Stimulated activated memory B cell treated with anti-CD40 and anti-IgM and Interleukin-4, amounts not matched to agents 10 μg/mL and 1 μg/mL and 100 μg/mL, for 72 hours (primary cell): ENCODE measurements around the gene ZBTB16.

ENCODE experiments used
- ATAC-seq: fragments of 150-1000 bp; cut with Tn5 transposase; 2 replicates; pipeline ENCODE4 v1.10.0; 2021
- H3K27ac Mint-ChIP-seq: one replicate; pipeline ENCODE4 v1.8.0; 2022; ENCODE audit warnings: mild to moderate bottlenecking, mixed read lengths
- H3K27me3 Mint-ChIP-seq: one replicate; pipeline ENCODE4 v1.8.0; 2022; ENCODE audit warnings: mixed read lengths
- H3K36me3 Mint-ChIP-seq: one replicate; pipeline ENCODE4 v1.8.0; 2022; ENCODE audit warnings: mixed read lengths
- H3K4me1 Mint-ChIP-seq: one replicate; pipeline ENCODE4 v1.8.0; 2022; ENCODE audit warnings: mixed read lengths
- H3K4me3 Mint-ChIP-seq: one replicate; pipeline ENCODE4 v1.8.0; 2022; ENCODE audit warnings: mild to moderate bottlenecking, moderate library complexity, mixed read lengths
- H3K9me3 Mint-ChIP-seq: one replicate; pipeline ENCODE4 v1.8.0; 2022; ENCODE audit warnings: mixed read lengths

ZBTB16 gene

DNA sequence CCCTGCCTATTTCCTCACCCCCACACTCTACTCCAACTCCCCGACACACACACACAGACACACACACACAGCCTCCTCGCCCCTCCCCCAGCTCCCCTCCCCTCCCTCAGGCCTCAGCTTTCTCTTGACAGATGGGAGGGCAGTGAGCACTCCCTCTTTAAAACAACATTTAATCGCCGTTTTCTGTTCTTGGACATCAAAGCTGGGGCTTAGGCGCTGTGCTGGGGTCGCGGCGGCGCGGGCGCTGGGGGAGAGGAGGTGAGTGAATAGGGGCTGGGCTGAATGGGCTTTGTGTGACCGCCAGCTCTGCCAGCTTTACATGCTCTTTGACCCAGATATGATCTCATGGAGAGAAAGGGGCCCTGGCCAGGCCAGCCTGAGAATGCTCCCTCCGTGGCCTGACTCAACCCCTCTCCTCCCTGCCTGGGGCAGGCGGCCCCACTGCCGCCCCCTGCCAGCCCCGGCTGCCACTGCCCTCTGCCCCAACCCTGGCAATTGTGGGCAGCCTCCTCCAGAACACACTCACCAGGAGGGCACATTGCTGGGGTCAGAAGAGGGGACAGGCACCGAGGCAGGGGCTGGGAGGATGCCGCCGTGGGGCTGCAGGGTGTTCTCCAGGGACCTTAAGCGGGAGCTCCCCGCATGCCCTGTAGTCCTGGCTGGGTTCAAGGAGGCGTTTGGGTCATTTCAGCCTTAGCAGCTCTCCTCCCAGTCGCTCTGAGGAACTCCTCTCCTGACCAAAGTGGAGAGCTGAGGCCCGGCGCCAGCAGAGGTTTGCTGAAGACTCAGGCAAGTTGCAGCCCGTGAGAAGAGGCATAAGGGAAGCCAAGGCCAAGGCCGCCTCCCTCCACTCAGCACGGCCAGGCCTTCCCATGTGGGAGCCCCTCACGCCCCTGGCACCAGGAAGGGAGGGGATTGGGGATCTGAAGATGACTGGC lies 198.4 kb downstream of the ZBTB16 start:
- no peak overlapping the region for H3K4me3 Mint-ChIP-seq
- peak overlapping the region; percentile 67 for H3K27ac Mint-ChIP-seq
- no peaks in the 10 kb centered on the region for H3K9me3 Mint-ChIP-seq
- no peaks in the 10 kb centered on the region for H3K27me3 Mint-ChIP-seq
- no peaks in the 10 kb centered on the region for H3K36me3 Mint-ChIP-seq
- H3K4me1 Mint-ChIP-seq = peaks cover 26% of the 10 kb centered on the region
- ATAC-seq = no peak

DNA sequence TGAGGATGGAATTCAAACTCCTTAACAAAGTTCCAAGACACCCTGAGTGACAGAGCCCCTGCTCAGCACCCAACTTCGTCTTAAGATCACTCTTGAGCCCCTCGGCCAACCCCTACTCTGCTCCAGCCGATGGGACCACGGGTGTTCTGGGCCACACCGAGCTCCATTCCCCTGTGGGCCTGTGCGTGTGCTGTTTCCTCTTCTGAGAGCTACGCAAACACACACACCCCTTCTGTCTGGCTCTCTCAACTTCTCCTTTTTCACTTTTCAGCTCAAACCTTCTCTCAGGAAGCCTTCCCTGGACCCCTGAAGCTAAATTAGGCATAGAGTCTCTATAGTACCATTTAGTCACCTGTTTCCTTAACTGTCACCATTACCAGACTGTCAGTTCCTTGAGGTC lies 199.2 kb downstream of the ZBTB16 start:
- Mint-ChIP-seq H3K9me3 (no peaks in the 10 kb centered on the region), H3K27ac (peak overlapping the region; percentile 67), H3K4me3 (no peak overlapping the region), H3K36me3 (no peaks in the 10 kb centered on the region), H3K27me3 (no peaks in the 10 kb centered on the region), H3K4me1 (peaks cover 26% of the 10 kb centered on the region)
- peak; percentile 78 for ATAC-seq

DNA sequence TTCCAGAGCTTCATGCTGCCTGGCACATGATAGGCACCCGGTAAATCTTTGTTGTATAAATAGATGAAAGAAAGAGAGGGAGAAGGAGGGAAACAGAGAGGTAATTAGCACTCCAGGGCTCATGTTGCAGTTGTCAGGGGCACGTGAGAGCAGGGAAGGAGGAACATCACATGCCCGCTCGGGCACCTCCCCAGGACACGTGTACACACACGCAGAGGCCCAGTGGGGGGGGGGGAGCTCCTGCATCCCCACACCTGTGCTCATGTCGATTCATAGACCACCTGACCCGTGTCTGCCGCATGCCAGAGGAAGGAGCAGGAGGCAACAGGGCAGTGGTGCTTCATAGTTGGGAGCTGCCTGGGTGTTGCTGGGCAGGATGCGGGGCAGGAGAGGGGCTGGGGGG lies 199.6 kb downstream of the ZBTB16 start:
- Mint-ChIP-seq H3K9me3 (no peaks in the 10 kb centered on the region), H3K4me1 (peaks cover 26% of the 10 kb centered on the region), H3K36me3 (no peaks in the 10 kb centered on the region), H3K27ac (peak overlapping the region; percentile 67), H3K27me3 (no peaks in the 10 kb centered on the region), H3K4me3 (no peak overlapping the region)
- ATAC-seq = no peak

DNA sequence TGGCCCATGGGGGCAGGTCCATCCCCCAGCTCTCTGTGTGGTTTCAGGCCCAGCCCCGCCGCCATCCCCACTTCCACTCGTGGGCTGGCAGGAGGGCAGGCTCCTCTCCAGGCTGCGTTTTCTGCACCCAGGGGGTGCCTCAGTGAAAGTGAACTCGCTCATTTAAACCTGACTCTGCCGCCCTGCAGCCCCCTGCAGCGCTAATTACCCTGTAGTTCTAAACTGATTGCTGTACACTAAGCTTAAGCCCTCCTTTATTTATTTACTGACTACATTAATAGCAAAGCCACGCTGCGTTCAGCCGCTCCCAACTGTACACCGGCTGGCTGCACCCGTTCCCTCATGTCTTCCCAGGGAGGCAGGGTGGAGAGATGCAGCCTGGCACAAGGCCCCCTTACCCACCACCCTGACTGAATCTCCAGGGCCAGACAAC lies 200.1 kb downstream of the ZBTB16 start:
- Mint-ChIP-seq H3K27me3 (no peaks in the 10 kb centered on the region), H3K4me1 (peaks cover 26% of the 10 kb centered on the region), H3K36me3 (no peaks in the 10 kb centered on the region), H3K27ac (peak overlapping the region; percentile 67), H3K4me3 (no peak overlapping the region), H3K9me3 (no peaks in the 10 kb centered on the region)
- no peak for ATAC-seq

DNA sequence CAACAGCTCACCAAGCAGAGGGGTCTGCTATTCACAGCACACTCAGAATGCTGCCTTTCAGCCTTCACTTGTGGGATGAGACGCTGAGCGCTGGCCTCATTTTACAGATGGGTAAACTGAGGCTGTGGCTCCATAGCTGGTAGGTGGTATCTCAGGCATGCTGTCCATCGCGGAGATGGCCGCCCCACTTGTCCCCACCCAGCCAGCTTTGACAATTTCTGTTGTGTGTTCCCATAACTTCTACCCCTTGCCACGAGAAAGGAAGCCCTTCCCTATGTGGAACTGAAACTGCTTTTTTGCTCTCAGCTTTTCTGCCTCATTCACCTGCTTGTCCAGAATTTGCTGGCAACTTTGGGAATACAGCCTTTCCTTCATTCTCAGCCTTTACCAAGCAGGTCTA lies 200.6 kb downstream of the ZBTB16 start:
- no peaks in the 10 kb centered on the region for H3K9me3 Mint-ChIP-seq
- no peak for ATAC-seq
- peaks cover 26% of the 10 kb centered on the region for H3K4me1 Mint-ChIP-seq
- no peaks in the 10 kb centered on the region for H3K36me3 Mint-ChIP-seq
- no peaks in the 10 kb centered on the region for H3K27me3 Mint-ChIP-seq
- H3K27ac Mint-ChIP-seq = peak overlapping the region; percentile 67
- H3K4me3 Mint-ChIP-seq = no peak overlapping the region

DNA sequence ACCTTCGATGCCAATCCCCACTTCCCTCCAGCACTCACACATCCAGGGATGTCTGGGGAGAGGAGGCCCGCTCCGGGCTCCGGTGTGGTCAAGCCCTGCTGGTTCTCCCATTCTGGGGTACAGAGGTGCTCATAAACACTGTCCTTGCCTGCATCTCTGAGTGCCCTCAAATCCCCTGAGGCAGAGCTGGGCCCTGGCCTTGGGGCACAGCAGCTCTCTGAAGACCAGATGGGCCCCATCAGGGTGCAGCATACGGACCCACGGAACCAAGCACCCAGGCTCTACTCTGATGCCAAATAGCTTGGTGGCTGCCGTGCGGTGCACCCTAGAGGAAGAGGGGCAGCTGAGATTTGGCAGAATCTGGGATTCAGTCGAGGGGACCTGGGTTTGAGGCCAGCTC lies 201.0 kb downstream of the ZBTB16 start:
- no peaks in the 10 kb centered on the region for H3K36me3 Mint-ChIP-seq
- peak overlapping the region; percentile 67 for H3K27ac Mint-ChIP-seq
- H3K4me1 Mint-ChIP-seq = peaks cover 26% of the 10 kb centered on the region
- no peaks in the 10 kb centered on the region for H3K9me3 Mint-ChIP-seq
- H3K27me3 Mint-ChIP-seq = no peaks in the 10 kb centered on the region
- no peak overlapping the region for H3K4me3 Mint-ChIP-seq
- peak; percentile 17 for ATAC-seq

DNA sequence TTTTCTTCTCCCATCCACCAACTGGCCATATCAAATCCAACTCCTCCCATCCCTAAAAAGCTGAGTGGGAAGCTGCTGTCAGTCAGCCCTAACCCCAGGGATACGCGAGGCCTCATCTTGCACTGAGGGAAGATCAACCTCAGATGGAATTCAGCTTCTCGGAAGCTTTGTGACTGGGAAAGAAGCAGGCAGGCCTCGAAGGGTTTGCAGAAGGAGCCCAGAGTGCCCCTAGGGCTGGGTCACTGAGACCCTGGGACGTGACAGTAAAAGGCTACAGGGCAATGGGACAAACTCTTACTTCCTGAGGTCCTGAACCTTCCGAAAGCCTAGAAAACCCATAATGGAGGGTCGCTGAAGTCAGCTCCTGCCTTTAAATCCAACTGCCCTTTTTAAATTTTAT lies 202.3 kb downstream of the ZBTB16 start:
- no peak for ATAC-seq
- H3K4me3 Mint-ChIP-seq = no peak overlapping the region
- no peaks in the 10 kb centered on the region for H3K9me3 Mint-ChIP-seq
- no peaks in the 10 kb centered on the region for H3K36me3 Mint-ChIP-seq
- H3K27me3 Mint-ChIP-seq = no peaks in the 10 kb centered on the region
- peaks cover 26% of the 10 kb centered on the region for H3K4me1 Mint-ChIP-seq
- H3K27ac Mint-ChIP-seq = no peak overlapping the region

DNA sequence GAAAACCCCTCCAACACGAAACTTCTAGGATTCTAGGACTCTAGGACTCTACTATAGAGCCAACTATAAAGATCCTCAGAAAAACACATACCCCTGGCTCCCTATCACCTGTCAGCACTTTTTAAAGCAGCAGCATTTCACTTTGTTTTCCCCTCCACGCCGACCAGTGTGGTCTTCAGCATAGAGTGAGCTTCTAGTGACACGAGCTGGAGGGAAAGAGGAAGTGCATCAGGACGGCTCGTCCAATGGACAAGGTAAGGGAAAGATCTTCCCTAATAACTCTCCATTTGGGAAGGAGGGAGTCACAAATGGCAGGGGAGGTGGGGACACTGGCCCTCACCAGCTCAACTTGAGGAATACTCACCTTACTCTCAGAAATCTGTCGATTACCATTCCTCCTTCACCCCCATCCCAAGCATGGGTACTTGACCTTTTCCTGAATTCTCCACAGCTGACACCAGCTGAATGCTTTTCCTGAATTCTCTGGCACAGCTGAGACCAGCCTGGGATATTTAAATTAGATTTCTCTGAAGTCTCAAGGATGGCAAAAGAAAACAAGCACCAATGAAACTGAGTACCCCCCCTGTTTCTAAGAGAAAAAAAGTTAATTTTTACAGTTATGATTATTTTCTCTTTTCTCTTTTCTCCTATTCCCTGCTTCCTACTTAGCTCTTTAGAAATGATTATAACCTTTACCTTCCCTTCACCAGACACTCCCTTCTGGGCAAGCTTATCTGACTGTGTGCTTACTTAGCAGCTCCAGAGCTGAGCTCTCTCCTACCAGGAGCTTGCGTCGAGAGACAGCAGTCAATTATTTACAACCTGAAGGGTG lies 203.4 kb downstream of the ZBTB16 start:
- Mint-ChIP-seq H3K27ac (no peak overlapping the region), H3K4me1 (peaks cover 26% of the 10 kb centered on the region), H3K27me3 (peaks cover 7% of the 10 kb centered on the region), H3K36me3 (no peaks in the 10 kb centered on the region), H3K4me3 (no peak overlapping the region), H3K9me3 (no peaks in the 10 kb centered on the region)
- no peak for ATAC-seq

DNA sequence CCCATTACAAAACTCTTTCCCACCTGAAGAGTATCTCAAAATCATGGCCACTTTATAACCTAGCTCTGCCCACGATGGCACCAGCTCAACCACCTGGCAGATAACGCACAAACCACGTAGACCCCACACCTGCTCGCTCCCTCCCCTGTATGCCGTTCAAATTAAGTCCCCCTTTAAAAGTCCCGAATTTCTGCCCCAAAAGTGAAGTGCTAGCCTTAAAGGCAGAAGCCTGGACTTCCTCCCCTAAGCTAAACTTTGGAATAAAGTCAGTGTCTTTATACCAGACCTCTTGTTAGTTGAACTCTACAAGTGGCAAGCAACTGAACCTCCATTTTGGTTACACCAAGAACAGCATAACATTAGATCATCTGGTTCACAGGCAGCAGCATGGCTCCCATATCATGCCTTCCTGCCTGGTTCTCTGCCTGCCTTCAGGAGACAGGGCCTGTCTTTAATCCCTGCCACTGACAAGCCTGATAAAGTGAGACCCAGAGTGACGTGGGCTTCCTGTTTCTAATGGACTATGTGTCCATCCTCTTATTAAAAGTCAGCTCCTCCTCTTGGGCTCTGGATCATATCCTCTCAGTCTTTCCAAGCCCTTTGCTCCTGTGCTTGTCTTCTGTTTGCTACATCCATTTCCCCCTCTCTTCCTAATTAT lies 204.1 kb downstream of the ZBTB16 start:
- Mint-ChIP-seq H3K4me1 (peaks cover 22% of the 10 kb centered on the region), H3K9me3 (no peaks in the 10 kb centered on the region), H3K27ac (no peak overlapping the region), H3K4me3 (no peak overlapping the region), H3K36me3 (no peaks in the 10 kb centered on the region), H3K27me3 (peaks cover 8% of the 10 kb centered on the region)
- no peak for ATAC-seq

DNA sequence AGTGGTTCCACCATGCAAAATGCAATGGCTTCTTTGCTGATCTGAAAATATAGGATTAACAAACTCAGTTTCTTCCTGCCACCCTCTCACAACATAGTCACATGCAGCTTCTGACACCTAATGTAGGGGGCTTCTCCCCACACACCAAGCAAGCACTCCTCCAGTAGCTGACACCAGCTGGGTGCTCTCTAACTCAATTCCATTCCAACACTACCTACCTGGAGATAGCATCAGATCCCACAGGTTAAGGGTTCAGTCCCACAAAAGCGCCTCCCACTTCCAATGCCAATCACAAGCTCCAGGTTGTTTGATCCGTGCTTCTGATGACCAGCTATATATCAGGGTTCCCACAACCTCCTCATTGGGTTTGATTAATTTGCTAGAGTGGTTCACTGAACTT lies 204.9 kb downstream of the ZBTB16 start:
- peaks cover 16% of the 10 kb centered on the region for H3K4me1 Mint-ChIP-seq
- no peak overlapping the region for H3K27ac Mint-ChIP-seq
- H3K9me3 Mint-ChIP-seq = no peaks in the 10 kb centered on the region
- no peaks in the 10 kb centered on the region for H3K36me3 Mint-ChIP-seq
- H3K4me3 Mint-ChIP-seq = no peak overlapping the region
- ATAC-seq = no peak
- H3K27me3 Mint-ChIP-seq = peaks cover 12% of the 10 kb centered on the region

DNA sequence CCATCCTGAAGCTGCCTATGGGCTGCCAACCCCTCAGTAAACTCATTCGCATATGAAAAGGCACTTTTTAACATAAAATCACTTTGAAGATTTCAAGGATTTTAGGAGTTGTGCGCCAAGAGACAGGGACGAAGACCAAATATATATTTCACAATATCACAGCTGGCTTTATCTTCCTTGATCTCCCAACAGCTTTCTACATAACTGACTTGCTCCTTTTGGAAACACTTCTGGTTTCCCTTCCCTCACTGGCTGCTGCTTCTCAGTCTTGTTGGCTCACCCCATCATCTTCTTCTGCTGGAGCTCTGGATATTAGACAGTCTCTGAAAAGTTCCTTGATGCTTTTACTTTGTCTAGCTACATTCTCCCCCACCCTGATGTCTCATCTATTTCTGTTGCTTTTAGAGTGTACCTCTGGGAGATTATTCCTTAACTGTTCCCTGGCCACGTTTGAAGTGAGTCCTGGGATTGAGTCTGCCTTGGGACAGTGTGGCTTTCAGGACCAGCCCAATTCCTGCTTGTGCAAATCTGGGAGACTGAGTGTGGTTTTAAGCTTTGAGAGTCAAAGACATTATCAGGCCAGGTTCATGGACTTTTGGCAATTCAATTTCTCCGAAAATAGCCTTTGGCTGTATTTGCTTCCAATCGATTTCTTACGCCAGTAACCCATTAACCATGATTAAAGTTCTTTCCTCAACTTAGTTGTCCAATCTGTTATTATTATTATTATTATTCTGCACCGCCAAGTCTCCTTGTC lies 205.8 kb downstream of the ZBTB16 start:
- H3K36me3 Mint-ChIP-seq = no peaks in the 10 kb centered on the region
- no peak overlapping the region for H3K27ac Mint-ChIP-seq
- peaks cover 8% of the 10 kb centered on the region for H3K4me1 Mint-ChIP-seq
- H3K4me3 Mint-ChIP-seq = no peak overlapping the region
- peaks cover 17% of the 10 kb centered on the region for H3K27me3 Mint-ChIP-seq
- no peaks in the 10 kb centered on the region for H3K9me3 Mint-ChIP-seq
- ATAC-seq = no peak

DNA sequence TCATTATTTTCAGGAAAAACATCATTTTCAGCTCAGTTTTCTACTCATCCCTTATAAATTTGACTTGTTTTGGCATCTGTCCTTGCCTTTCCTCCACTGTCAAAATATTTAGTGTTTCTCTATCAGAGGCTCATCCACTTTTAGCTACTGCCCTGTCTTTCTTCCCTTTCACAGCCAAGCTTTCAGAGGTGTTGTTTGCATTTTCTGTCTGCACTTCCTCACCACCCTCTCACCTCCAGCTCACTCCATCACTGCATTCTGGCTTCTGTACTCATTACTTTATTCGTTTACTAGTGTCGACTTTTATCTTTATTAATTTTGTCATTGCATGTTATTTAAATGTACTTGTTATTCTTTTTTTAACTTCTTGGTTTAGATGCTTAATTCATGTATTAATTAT lies 210.0 kb downstream of the ZBTB16 start:
- Mint-ChIP-seq H3K9me3 (no peaks in the 10 kb centered on the region), H3K4me3 (no peak overlapping the region), H3K27me3 (peaks cover 42% of the 10 kb centered on the region), H3K4me1 (no peaks in the 10 kb centered on the region), H3K27ac (no peak overlapping the region), H3K36me3 (no peaks in the 10 kb centered on the region)
- no peak for ATAC-seq

DNA sequence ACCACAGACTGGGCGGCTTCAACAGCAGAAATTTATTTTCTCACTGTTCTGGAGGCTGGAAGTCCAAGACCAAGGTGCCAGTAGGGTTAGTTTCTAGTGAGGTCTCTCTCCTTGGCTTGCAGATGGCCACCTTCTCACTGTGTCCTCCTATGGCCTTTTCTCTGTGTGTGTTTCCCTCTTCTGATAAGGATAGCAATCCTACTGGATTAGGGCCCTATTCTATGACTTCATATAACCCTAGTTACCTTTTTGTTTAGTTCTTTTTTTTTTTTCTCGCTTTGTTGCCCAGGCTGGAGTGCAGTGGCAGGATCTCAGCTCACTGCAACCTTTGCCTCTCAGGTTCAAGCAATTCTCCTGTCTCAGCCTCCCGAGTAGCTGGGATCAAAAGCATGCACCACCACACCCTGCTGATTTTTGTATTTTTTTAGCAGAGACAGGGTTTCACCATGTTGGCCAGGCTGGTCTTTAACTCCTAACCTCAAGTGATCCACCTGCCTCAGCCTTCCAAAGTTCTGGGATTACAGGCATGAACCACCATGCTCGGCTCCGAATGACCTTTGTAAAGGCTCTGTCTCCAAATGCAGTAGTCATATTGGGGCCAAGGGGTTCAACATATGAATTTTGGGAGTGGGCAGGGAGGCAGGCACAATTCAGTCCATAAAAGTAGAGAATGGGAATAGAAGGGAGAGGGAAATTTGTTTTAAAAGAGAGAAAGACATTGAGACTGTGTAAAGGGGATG lies 211.2 kb downstream of the ZBTB16 start:
- Mint-ChIP-seq H3K4me1 (no peaks in the 10 kb centered on the region), H3K9me3 (no peaks in the 10 kb centered on the region), H3K27ac (no peak overlapping the region), H3K4me3 (no peak overlapping the region), H3K36me3 (no peaks in the 10 kb centered on the region), H3K27me3 (peaks cover 52% of the 10 kb centered on the region)
- ATAC-seq = no peak

DNA sequence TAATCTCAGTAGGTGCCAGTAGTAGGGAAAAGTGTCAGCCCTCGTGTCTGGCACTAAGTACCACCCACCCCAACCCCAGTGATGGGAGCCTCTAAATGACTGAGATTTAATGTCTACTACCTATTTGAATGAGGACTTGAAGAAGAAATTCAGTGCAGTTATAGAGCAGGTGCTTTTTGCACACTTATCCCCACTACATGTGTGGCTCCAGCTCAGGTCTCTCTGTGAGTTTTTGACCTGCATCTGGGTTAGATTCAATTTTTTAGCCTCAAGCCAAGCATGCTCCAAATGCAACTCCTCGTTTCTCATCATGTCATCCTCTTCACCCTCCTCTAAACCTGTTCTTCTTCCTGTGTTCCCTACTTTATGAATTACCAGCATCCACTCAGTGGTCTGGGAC lies 211.8 kb downstream of the ZBTB16 start:
- no peak for ATAC-seq
- Mint-ChIP-seq H3K36me3 (no peaks in the 10 kb centered on the region), H3K27ac (no peak overlapping the region), H3K9me3 (no peaks in the 10 kb centered on the region), H3K4me1 (no peaks in the 10 kb centered on the region), H3K4me3 (no peak overlapping the region), H3K27me3 (peaks cover 54% of the 10 kb centered on the region)
